Measurements from ENCODE around the gene ARMH3.

ARMH3 gene, protein sequence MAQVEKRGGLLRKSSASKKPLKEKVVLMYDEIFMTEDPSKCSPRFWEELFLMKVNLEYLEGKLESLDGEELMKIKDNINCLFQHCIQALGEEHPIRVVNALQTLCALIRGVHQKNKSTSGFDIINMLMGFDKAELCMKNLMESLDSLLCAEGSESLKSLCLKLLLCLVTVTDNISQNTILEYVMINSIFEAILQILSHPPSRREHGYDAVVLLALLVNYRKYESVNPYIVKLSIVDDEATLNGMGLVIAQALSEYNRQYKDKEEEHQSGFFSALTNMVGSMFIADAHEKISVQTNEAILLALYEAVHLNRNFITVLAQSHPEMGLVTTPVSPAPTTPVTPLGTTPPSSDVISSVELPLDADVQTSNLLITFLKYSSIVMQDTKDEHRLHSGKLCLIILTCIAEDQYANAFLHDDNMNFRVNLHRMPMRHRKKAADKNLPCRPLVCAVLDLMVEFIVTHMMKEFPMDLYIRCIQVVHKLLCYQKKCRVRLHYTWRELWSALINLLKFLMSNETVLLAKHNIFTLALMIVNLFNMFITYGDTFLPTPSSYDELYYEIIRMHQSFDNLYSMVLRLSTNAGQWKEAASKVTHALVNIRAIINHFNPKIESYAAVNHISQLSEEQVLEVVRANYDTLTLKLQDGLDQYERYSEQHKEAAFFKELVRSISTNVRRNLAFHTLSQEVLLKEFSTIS

DNA sequence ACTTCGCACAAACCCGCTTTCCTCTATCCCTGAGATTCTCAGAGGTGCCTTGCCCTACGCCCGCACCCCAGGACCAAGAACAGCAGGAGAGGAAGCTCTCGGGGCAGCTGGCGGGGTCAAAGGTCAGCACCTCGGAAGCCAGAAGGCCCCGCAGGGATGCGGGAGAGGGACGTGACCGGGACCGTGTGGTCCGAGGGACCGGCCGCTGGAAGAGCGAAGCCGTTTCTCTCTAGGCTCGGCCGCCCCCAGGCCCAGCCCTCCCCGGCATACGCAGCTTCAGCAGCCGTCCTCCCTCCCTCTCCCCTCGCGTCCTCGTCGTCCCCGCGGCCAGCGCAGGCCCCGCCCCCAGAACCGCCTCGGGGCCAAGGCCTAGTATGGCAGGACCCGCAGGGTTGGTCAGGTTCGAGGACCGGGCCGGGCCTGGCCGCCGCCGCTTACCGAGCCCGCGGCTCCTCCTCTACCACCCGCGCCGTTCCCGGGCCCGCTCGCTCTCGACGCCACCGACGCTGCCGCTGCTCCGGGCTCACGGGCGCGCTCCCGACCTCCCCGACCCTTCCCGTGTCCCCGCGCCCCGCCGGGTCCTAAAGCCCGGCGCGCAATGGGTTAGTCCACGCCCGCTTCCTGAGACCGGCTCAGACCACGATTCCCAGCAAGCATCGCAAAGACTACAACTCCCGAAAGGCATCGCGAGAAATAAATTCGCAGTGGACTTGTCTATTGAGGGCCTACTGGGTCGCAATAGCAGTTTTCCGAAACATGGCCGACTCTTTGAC lies at the start of gene ARMH3:
Gene ARMH3, minus strand, starts transcription at position 527 of the 773 bp plus-strand sequence. CDS start 16,059 bp downstream, outside the sequence.
- peak within 1 kb of the TSS; percentile 83 to 90 for H3K4me3 ChIP-seq (ENCODE audit: low read depth in 1 of 2, low read length in 1 of 2)

DNA sequence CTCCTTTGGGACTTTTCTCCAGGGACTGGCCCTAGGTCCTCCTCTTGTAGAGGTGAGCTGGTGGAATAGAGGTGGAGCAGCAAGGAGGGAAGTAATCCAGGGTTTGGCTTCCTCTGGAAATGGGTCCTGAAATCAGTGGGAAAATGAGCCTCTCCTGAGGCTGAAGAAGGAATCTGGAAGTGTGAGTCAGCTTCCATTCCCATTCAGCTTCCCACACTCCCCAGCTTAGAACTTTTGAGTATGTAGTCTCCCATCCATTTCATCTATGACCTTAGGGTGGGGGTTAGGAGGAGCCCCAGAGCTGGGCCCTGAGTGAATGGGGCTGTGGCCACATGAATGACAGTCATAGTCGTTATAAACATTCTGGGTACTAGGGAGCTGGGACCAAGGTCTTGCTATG lies 46.4 kb upstream of the ARMH3 start:
- Histone ChIP-seq H3K27me3 (no peaks in the 10 kb centered on the region), H3K36me3 (peaks cover 50% of the 10 kb centered on the region), H3K4me3 (ENCODE audit: low read depth in 1 of 2, low read length in 1 of 2) (no peak overlapping the region), H3K9me3 (no peaks in the 10 kb centered on the region), H3K4me1 (ENCODE audit: control insufficient read depth in 1 of 2, insufficient read depth in 1 of 2, low read depth in 1 of 2, low read length in 1 of 2) (peaks cover 17 to 19% of the 10 kb centered on the region in 2 experiments), H3K27ac (no peak overlapping the region)
- TF ChIP-seq, protein P1, sequence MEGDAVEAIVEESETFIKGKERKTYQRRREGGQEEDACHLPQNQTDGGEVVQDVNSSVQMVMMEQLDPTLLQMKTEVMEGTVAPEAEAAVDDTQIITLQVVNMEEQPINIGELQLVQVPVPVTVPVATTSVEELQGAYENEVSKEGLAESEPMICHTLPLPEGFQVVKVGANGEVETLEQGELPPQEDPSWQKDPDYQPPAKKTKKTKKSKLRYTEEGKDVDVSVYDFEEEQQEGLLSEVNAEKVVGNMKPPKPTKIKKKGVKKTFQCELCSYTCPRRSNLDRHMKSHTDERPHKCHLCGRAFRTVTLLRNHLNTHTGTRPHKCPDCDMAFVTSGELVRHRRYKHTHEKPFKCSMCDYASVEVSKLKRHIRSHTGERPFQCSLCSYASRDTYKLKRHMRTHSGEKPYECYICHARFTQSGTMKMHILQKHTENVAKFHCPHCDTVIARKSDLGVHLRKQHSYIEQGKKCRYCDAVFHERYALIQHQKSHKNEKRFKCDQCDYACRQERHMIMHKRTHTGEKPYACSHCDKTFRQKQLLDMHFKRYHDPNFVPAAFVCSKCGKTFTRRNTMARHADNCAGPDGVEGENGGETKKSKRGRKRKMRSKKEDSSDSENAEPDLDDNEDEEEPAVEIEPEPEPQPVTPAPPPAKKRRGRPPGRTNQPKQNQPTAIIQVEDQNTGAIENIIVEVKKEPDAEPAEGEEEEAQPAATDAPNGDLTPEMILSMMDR (IDR thresholded peaks at IDR 0.05): no peak

More for the DNA sequence above, at the start of gene ARMH3:
- Histone ChIP-seq H3K27ac (peak within 1 kb of the TSS; percentile 91), H3K36me3 (no peaks in the 10 kb centered on the region), H3K4me1 (ENCODE audit: control insufficient read depth in 1 of 2, insufficient read depth in 1 of 2, low read depth in 1 of 2, low read length in 1 of 2) (peaks cover 19 to 22% of the 10 kb centered on the region in 2 experiments), H3K27me3 (no peaks in the 10 kb centered on the region), H3K9me3 (no peaks in the 10 kb centered on the region)
- TF ChIP-seq, protein P1 (IDR thresholded peaks at IDR 0.05): peak; percentile 52

DNA sequence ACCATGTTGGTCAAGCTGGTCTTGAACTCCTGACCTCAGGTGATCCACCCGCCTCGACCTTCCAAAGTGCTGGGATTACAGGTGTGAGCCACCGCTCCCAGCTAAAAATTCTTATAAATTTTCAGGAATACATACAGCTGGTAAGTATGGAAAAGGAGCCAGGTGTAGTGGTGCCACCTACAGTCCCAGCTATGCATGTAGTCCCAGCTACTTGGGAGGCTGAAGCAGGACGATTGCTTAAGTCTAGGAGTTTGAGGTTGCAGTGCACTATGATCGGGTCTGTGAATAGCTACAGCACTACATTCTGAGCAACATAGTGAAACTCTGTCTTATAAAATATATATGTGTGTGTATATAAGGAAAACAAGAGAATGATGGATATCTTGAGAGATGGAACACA lies 45.2 kb upstream of the ARMH3 start:
- H3K27ac ChIP-seq: no peak overlapping the region
- peaks cover 40% of the 10 kb centered on the region for H3K36me3 ChIP-seq
- H3K4me3 ChIP-seq (ENCODE audit: low read depth in 1 of 2, low read length in 1 of 2): no peak overlapping the region
- H3K9me3 ChIP-seq: no peaks in the 10 kb centered on the region
- H3K4me1 ChIP-seq (ENCODE audit: control insufficient read depth in 1 of 2, insufficient read depth in 1 of 2, low read depth in 1 of 2, low read length in 1 of 2): peaks cover 17 to 19% of the 10 kb centered on the region in 2 experiments
- no peaks in the 10 kb centered on the region for H3K27me3 ChIP-seq
- TF ChIP-seq, protein P1 (IDR thresholded peaks at IDR 0.05): no peak

DNA sequence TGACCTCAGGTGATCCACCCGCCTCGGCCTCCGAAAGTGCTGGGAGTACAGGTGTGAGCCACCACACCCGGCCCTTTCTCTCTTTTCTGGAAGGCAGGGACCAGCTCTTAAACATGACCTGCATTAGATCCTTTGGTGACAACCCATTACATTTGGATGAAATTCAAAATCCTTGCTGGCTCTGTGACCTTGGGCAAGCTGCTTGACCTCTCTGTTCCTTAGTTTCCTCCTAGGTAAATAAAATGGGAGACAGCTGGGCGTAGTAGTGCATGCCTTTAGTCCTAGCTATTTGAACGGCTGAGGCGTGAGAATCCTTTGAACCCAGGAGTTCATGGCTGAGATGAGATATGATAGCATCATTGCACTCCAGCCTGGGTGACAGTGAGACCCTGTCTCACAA lies 40.5 kb upstream of the ARMH3 start:
- no peak overlapping the region for H3K27ac ChIP-seq
- no peak overlapping the region for H3K4me3 ChIP-seq (ENCODE audit: low read depth in 1 of 2, low read length in 1 of 2)
- H3K36me3 ChIP-seq: peaks cover 25% of the 10 kb centered on the region
- H3K9me3 ChIP-seq: no peaks in the 10 kb centered on the region
- no peaks in the 10 kb centered on the region for H3K27me3 ChIP-seq
- TF ChIP-seq, protein P1 (IDR thresholded peaks at IDR 0.05): no peak
- H3K4me1 ChIP-seq (ENCODE audit: control insufficient read depth in 1 of 2, insufficient read depth in 1 of 2, low read depth in 1 of 2, low read length in 1 of 2): peaks cover 2 to 10% of the 10 kb centered on the region in 2 experiments

DNA sequence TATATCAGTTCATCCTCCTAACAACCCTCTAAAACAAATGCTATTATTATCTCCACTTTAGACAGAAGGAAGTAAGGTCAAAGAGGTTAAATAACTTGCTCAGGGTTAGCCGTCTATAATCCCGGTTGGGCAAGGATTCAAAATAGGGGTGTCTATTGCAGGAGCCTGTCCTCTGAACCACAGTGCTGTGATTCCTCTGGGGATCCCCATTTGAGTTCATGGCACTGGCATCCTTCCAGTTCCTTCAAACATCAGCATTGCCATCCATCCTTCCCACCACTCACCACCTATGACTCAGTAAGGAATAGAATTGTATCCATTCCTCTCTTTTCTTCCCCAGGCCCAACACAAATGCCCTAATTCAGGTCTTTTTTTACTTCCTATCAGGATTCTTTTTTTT lies 34.8 kb upstream of the ARMH3 start:
- TF ChIP-seq, protein P1 (IDR thresholded peaks at IDR 0.05): no peak

More for the DNA sequence above, 34.8 kb upstream of the ARMH3 start:
- peaks cover 5 to 10% of the 10 kb centered on the region in 2 experiments for H3K4me1 ChIP-seq (ENCODE audit: control insufficient read depth in 1 of 2, insufficient read depth in 1 of 2, low read depth in 1 of 2, low read length in 1 of 2)
- peaks cover 8% of the 10 kb centered on the region for H3K36me3 ChIP-seq
- no peak overlapping the region for H3K4me3 ChIP-seq (ENCODE audit: low read depth in 1 of 2, low read length in 1 of 2)
- no peaks in the 10 kb centered on the region for H3K9me3 ChIP-seq
- H3K27ac ChIP-seq: no peak overlapping the region
- H3K27me3 ChIP-seq: no peaks in the 10 kb centered on the region

Data from neutrophil (primary cell).